Astrocyte (in vitro differentiated cells and primary cell): ENCODE measurements around the gene CACNA2D1. TPM values are rescaled to one million over a fixed set of nuclear protein-coding genes. Genes with fewer than 3 reads are reported as not detected.

Source experiments
- DNase-seq: peaks from one replicate; pipeline ENCODE4 v3.0.0-alpha.2; 2010; ENCODE audit warnings: low read depth
- FAIRE-seq: peaks from 2 replicates; lab custom pipeline; 2011; peaks lifted over from hg19 to GRCh38; lab: Jason Lieb, UNC
- H2AFZ ChIP-seq: 2 replicates; pipeline ENCODE4 v1.6.0; 2012; ENCODE audit warnings: low read depth, low read length, inconsistent platforms
- H3K27ac ChIP-seq: 2 replicates; pipeline ENCODE4 v1.5.1; 2011; ENCODE audit warnings: low read depth, low read length, inconsistent platforms
- H3K27me3 ChIP-seq: 2 replicates; pipeline ENCODE4 v1.6.0; 2011; ENCODE audit warnings: low read length, inconsistent platforms; ENCODE audit not compliant: insufficient read depth
- H3K36me3 ChIP-seq: 2 replicates; pipeline ENCODE4 v1.5.1; 2011; ENCODE audit warnings: low read length, inconsistent platforms; ENCODE audit not compliant: insufficient read depth
- H3K4me1 ChIP-seq: 2 replicates; pipeline ENCODE4 v1.5.1; 2011; ENCODE audit warnings: low read length, inconsistent platforms; ENCODE audit not compliant: insufficient read depth
- H3K4me2 ChIP-seq: 2 replicates; pipeline ENCODE4 v1.6.0; 2012; ENCODE audit warnings: low read length, inconsistent platforms
- H3K4me3 ChIP-seq: 2 replicates; pipeline ENCODE4 v1.5.1; 2011; ENCODE audit warnings: low read depth, mild to moderate bottlenecking, low read length, inconsistent platforms; ENCODE audit not compliant: insufficient read depth
- H3K79me2 ChIP-seq: 2 replicates; pipeline ENCODE4 v1.6.0; 2012; ENCODE audit warnings: mild to moderate bottlenecking, low read length, inconsistent platforms; ENCODE audit not compliant: insufficient read depth
- H3K9ac ChIP-seq: 2 replicates; pipeline ENCODE4 v1.6.0; 2012; ENCODE audit warnings: mild to moderate bottlenecking, low read length, inconsistent platforms
- H3K9me3 ChIP-seq: 2 replicates; pipeline ENCODE4 v1.5.1; 2012; ENCODE audit warnings: low read depth, mild to moderate bottlenecking, low read length, inconsistent platforms; ENCODE audit not compliant: insufficient read depth
- H4K20me1 ChIP-seq: 2 replicates; pipeline ENCODE4 v1.6.0; 2012; ENCODE audit warnings: low read length, inconsistent platforms; ENCODE audit not compliant: insufficient read depth
- H3K27ac Mint-ChIP-seq: one replicate; pipeline ENCODE4 v1.8.0; 2021; ENCODE audit warnings: mild to moderate bottlenecking, mixed read lengths; ENCODE audit not compliant: unreplicated experiment
- H3K27me3 Mint-ChIP-seq: one replicate; pipeline ENCODE4 v1.8.0; 2021; ENCODE audit warnings: low read depth, mixed read lengths; ENCODE audit not compliant: unreplicated experiment
- H3K36me3 Mint-ChIP-seq: one replicate; pipeline ENCODE4 v1.8.0; 2021; ENCODE audit warnings: low read depth, mixed read lengths; ENCODE audit not compliant: unreplicated experiment
- H3K4me1 Mint-ChIP-seq: one replicate; pipeline ENCODE4 v1.8.0; 2021; ENCODE audit warnings: low read depth, mixed read lengths; ENCODE audit not compliant: unreplicated experiment
- H3K4me3 Mint-ChIP-seq: one replicate; pipeline ENCODE4 v1.8.0; 2021; ENCODE audit warnings: mild to moderate bottlenecking, moderate library complexity, mixed read lengths; ENCODE audit not compliant: unreplicated experiment
- H3K9me3 Mint-ChIP-seq: one replicate; pipeline ENCODE4 v1.8.0; 2021; ENCODE audit warnings: mild to moderate bottlenecking, mixed read lengths; ENCODE audit not compliant: unreplicated experiment
- EZH2 ChIP-seq: IDR thresholded peaks from 2 replicates; pipeline ENCODE4 v1.6.1; 2012; ENCODE audit warnings: mild to moderate bottlenecking, low read length, inconsistent platforms; ENCODE audit not compliant: insufficient read depth
- total RNA-seq: library from RNA; stranded (reverse); gene quantifications from 2 replicates; pipeline ENCODE4 v1.2.1, GENCODE V29; 2021
- TF ChIP-seq, protein P1 (sequence below): IDR thresholded peaks from 2 replicates; pipeline ENCODE4 v1.5.1; 2011; ENCODE audit warnings: low read depth, mild to moderate bottlenecking, inconsistent platforms, low read length, moderate library complexity; ENCODE audit not compliant: insufficient read depth

CACNA2D1 gene
- total RNA-seq, 1 donor from 2014 or later: 53.4 TPM

DNA sequence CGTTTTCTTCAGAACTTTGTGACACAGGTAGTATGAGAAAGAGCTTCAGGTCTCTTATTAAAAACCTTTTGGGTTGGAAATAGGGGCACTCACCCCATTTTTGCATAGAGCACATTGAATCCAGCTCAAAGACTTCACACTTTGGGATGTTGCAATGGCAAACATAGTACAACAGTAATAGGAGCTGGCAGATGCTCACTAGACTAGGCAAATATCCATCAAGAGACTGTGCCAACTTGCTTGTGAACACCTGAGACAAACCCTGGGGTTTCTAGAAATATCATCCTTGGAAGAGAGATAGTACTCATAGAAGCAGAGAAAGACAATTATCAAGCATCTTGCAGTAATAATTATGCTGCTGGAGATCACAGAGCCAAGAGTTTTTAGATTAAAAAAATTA lies 280.0 kb downstream of the CACNA2D1 start:
- no peak for TF ChIP-seq EZH2
- FAIRE-seq (no peak), DNase-seq (no peak)
- H3K4me3 Mint-ChIP-seq: no peak overlapping the region
- H3K4me3 ChIP-seq: no peak overlapping the region
- H3K27ac ChIP-seq: no peak overlapping the region
- no peaks in the 10 kb centered on the region for H3K4me1 ChIP-seq
- no peaks in the 10 kb centered on the region for H3K9me3 Mint-ChIP-seq
- peaks cover 6% of the 10 kb centered on the region for H3K4me1 Mint-ChIP-seq
- H3K36me3 ChIP-seq: no peaks in the 10 kb centered on the region
- no peaks in the 10 kb centered on the region for H3K27me3 Mint-ChIP-seq
- no peak overlapping the region for H3K9ac ChIP-seq
- H3K9me3 ChIP-seq: no peaks in the 10 kb centered on the region
- H3K4me2 ChIP-seq: no peak overlapping the region
- no peak overlapping the region for H2AFZ ChIP-seq
- no peaks in the 10 kb centered on the region for H3K27me3 ChIP-seq
- no peaks in the 10 kb centered on the region for H3K79me2 ChIP-seq
- H3K27ac Mint-ChIP-seq: no peak overlapping the region
- peaks cover 13% of the 10 kb centered on the region for H4K20me1 ChIP-seq
- peaks cover 3% of the 10 kb centered on the region for H3K36me3 Mint-ChIP-seq

DNA sequence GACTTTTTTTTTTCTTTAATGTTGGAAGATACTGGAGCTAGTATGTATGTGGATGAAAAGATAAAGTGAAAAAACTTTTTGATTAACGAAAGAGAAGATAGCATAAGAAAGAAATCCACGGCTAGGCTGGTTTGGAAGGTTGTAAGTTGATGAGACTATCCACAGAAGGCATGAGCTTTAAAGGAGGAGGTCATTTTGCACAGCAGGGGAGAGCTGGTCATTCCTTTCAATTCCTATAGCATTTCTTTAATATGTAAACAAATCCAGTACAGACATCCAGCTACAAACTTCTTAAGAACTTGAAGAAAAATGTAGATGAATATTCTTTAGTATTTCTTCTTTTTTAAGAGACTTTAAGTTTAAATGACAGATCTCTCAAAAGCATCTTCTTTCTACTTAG lies 281.3 kb downstream of the CACNA2D1 start:
- Histone ChIP-seq H3K79me2 (no peaks in the 10 kb centered on the region), H3K4me1 (no peaks in the 10 kb centered on the region), H3K4me2 (no peak overlapping the region), H3K9ac (no peak overlapping the region), H4K20me1 (peaks cover 13% of the 10 kb centered on the region), H3K36me3 (no peaks in the 10 kb centered on the region), H3K27me3 (no peaks in the 10 kb centered on the region), H3K9me3 (no peaks in the 10 kb centered on the region), H3K27ac (no peak overlapping the region), H2AFZ (no peak overlapping the region), H3K4me3 (no peak overlapping the region)
- Mint-ChIP-seq H3K27me3 (no peaks in the 10 kb centered on the region), H3K36me3 (peaks cover 3% of the 10 kb centered on the region), H3K4me3 (no peak overlapping the region), H3K27ac (no peak overlapping the region), H3K4me1 (peaks cover 6% of the 10 kb centered on the region), H3K9me3 (no peaks in the 10 kb centered on the region)
- FAIRE-seq (no peak), DNase-seq (no peak)
- TF ChIP-seq, protein P1, sequence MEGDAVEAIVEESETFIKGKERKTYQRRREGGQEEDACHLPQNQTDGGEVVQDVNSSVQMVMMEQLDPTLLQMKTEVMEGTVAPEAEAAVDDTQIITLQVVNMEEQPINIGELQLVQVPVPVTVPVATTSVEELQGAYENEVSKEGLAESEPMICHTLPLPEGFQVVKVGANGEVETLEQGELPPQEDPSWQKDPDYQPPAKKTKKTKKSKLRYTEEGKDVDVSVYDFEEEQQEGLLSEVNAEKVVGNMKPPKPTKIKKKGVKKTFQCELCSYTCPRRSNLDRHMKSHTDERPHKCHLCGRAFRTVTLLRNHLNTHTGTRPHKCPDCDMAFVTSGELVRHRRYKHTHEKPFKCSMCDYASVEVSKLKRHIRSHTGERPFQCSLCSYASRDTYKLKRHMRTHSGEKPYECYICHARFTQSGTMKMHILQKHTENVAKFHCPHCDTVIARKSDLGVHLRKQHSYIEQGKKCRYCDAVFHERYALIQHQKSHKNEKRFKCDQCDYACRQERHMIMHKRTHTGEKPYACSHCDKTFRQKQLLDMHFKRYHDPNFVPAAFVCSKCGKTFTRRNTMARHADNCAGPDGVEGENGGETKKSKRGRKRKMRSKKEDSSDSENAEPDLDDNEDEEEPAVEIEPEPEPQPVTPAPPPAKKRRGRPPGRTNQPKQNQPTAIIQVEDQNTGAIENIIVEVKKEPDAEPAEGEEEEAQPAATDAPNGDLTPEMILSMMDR: no peak
- TF ChIP-seq EZH2: no peak

DNA sequence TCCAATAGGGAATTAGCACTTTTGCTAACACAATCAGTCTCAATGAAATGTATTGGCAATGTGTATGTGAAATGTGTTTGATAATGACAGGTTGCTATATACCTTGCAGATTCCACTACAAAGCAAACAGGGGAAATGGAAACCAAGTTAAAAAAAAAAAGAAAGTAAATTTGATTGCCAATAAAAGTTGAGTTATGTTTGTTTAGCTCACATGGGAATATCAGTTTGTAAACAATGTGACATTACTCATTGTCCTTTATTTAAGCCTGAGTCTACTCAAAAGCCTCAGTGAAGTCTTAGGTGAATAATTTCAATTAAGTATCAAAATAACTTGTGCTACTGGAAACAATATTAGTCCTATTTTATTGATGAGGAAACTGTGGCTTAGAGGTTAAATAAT lies 285.2 kb downstream of the CACNA2D1 start:
- Mint-ChIP-seq H3K4me1 (peaks cover 6% of the 10 kb centered on the region), H3K9me3 (no peaks in the 10 kb centered on the region), H3K4me3 (no peak overlapping the region), H3K27ac (no peak overlapping the region), H3K27me3 (no peaks in the 10 kb centered on the region), H3K36me3 (peaks cover 2% of the 10 kb centered on the region)
- H3K36me3 ChIP-seq: no peaks in the 10 kb centered on the region
- peaks cover 9% of the 10 kb centered on the region for H4K20me1 ChIP-seq
- no peak for DNase-seq
- H3K4me1 ChIP-seq: no peaks in the 10 kb centered on the region
- no peak for FAIRE-seq
- no peak overlapping the region for H3K27ac ChIP-seq
- no peaks in the 10 kb centered on the region for H3K79me2 ChIP-seq
- H3K9ac ChIP-seq: no peak overlapping the region
- no peak overlapping the region for H3K4me3 ChIP-seq
- no peak overlapping the region for H3K4me2 ChIP-seq
- H3K9me3 ChIP-seq: no peaks in the 10 kb centered on the region
- no peaks in the 10 kb centered on the region for H3K27me3 ChIP-seq
- TF ChIP-seq EZH2: no peak
- TF ChIP-seq, protein P1: no peak
- no peak overlapping the region for H2AFZ ChIP-seq
